Uterus (tissue), 2 donors: Measurements from ENCODE around the gene TXNIP.

ENCODE experiments used
- POLR2A ChIP-seq, 2 donors: fragments of 450-650 bp; IDR thresholded peaks; one replicate each; pipeline ENCODE4 v1.6.1; 2016; ENCODE audit warnings: antibody characterized with exemption in 2 of 2, mild to moderate bottlenecking in 1 of 2, moderate library complexity in 1 of 2
- TF ChIP-seq, protein P1 (sequence below), 4 experiments: fragments of 200-600 bp in 2 of 4; fragments of 450-650 bp in 2 of 4; sonication (generic) in 2 of 4; IDR thresholded peaks; one replicate each; pipeline ENCODE4 v1.5.1; 2016 to 2019; ENCODE audit warnings: antibody characterized with exemption in 4 of 4, mild to moderate bottlenecking in 2 of 4, moderate library complexity in 1 of 4

DNA sequence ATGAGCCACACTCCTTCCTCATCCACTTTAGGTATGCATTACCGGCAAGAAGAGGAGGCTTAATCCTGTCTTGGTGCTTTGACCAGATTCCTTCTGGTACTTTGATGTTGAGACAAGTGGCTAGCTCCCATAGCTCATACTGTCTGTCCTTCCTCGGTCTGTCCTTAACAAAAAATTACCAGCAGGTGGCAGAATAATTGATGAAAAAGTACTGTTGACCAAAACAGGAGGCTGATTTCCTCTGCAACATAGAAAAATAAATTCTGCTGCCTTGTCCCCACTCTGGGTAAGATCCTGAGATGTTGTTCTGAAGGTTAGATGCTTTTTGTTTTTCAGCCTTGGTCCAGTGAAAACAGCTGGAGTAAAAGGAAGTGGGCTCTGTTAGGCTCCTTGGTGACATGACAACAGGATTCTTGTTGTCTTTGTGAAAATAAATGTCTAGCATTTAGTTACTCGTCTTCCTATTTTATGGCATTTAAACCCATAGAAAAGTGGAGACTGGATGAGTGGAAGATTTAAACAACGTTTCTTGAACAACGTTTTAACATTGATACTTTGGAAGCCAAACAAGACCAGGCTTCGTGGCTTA is 36.3 kb upstream of the TXNIP start:
- TF ChIP-seq, protein P1, sequence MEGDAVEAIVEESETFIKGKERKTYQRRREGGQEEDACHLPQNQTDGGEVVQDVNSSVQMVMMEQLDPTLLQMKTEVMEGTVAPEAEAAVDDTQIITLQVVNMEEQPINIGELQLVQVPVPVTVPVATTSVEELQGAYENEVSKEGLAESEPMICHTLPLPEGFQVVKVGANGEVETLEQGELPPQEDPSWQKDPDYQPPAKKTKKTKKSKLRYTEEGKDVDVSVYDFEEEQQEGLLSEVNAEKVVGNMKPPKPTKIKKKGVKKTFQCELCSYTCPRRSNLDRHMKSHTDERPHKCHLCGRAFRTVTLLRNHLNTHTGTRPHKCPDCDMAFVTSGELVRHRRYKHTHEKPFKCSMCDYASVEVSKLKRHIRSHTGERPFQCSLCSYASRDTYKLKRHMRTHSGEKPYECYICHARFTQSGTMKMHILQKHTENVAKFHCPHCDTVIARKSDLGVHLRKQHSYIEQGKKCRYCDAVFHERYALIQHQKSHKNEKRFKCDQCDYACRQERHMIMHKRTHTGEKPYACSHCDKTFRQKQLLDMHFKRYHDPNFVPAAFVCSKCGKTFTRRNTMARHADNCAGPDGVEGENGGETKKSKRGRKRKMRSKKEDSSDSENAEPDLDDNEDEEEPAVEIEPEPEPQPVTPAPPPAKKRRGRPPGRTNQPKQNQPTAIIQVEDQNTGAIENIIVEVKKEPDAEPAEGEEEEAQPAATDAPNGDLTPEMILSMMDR (IDR thresholded peaks at IDR 0.05), result peak; percentile 20 to 52 (median 38)
- TF ChIP-seq POLR2A (IDR thresholded peaks at IDR 0.05), result no peak
